GM21360 (cell line): ENCODE data around the gene CETP.
A peak's percentile ranks its signal among the peaks of the same experiment; 100 is the strongest.

Source experiments
- ATAC-seq: cut with Tn5 transposase; IDR thresholded peaks from one replicate; pipeline ENCODE4 v1.9.1; 2021; ENCODE audit warnings: mild to moderate bottlenecking, moderate library complexity; ENCODE audit not compliant: unreplicated experiment

CETP gene

GRCh38 chr16:56961851-56962281, at the start of gene CETP:
Gene CETP, plus strand, starts transcription at chr16:56961950. Its CDS starts 30 bp downstream, at chr16:56961980.
- ATAC-seq: no peak

- ATAC-seq: no peak
Observed at GRCh38 chr16:56912746-56913708, 48.7 kb upstream of the CETP start.

GRCh38 chr16:56914896-56915295, 46.9 kb upstream of the CETP start:
- ATAC-seq: no peak

- no peak for ATAC-seq
Observed at GRCh38 chr16:56915336-56916119, 46.2 kb upstream of the CETP start.

GRCh38 chr16:56916571-56917403, 45.0 kb upstream of the CETP start:
- peak; percentile 59 for ATAC-seq

- ATAC-seq: no peak
Observed at GRCh38 chr16:56918467-56919012, 43.2 kb upstream of the CETP start.

GRCh38 chr16:56919099-56919800, 42.5 kb upstream of the CETP start:
- no peak for ATAC-seq

- no peak for ATAC-seq
Observed at GRCh38 chr16:56921571-56921970, 40.2 kb upstream of the CETP start.

- ATAC-seq: no peak
Observed at GRCh38 chr16:56923481-56924091, 38.2 kb upstream of the CETP start.

- ATAC-seq: no peak
Observed at GRCh38 chr16:56927471-56927870, 34.3 kb upstream of the CETP start.

- no peak for ATAC-seq
Observed at GRCh38 chr16:56929639-56930038, 32.1 kb upstream of the CETP start.

- no peak for ATAC-seq
Observed at GRCh38 chr16:56930486-56931270, 31.1 kb upstream of the CETP start.

GRCh38 chr16:56931271-56931891, 30.4 kb upstream of the CETP start:
- ATAC-seq: peak; percentile 30

- ATAC-seq: peak; percentile 80
Observed at GRCh38 chr16:56931892-56932720, 29.6 kb upstream of the CETP start, which contains the start of gene HERPUD1. Gene HERPUD1, plus strand, starts transcription at chr16:56932142. Its CDS starts 103 bp downstream, at chr16:56932245.

- no peak for ATAC-seq
Observed at GRCh38 chr16:56932721-56933619, 28.8 kb upstream of the CETP start.
